ENCODE results near the gene USP9Y. TPM values are rescaled to one million over a fixed set of nuclear protein-coding genes. Genes with fewer than 3 reads are reported as not detected.

Gene USP9Y
- total RNA-seq, 6 experiments from 2014 or later = 4.5 TPM; not detected in 5

GRCh38 chrY:12756021-12756420, 55.0 kb downstream of the USP9Y start:
- intact Hi-C loops (cut with DNase I) = no loop called here
- no peak overlapping the region for H3K4me3 ChIP-seq
- no peaks in the 10 kb centered on the region for H3K36me3 ChIP-seq
- H3K4me1 ChIP-seq = no peaks in the 10 kb centered on the region
- DNase-seq = no peak
- no peaks in the 10 kb centered on the region for H3K27me3 ChIP-seq
- TF ChIP-seq CTCF (IDR thresholded peaks at IDR 0.05) (no peak), POLR2A (IDR thresholded peaks at IDR 0.05) (no peak)
- no CpG with 5 or more reads among the region's 1 CpG for WGBS (ENCODE audit: insufficient coverage, low coverage, low lambda C conversion rate, missing lambda C conversion rate)
- no peaks in the 10 kb centered on the region for H3K9me3 ChIP-seq
- no peak for ATAC-seq
- no peak overlapping the region for H3K27ac ChIP-seq

- Histone ChIP-seq H3K27me3 (no peaks in the 10 kb centered on the region), H3K4me3 (no peak overlapping the region), H3K9me3 (no peaks in the 10 kb centered on the region), H3K4me1 (no peaks in the 10 kb centered on the region), H3K27ac (no peak overlapping the region), H3K36me3 (no peaks in the 10 kb centered on the region)
- no CpG with 5 or more reads among the region's 4 CpGs for WGBS (ENCODE audit: insufficient coverage, low coverage, low lambda C conversion rate, missing lambda C conversion rate)
- ATAC-seq (no peak), DNase-seq (no peak)
- TF ChIP-seq POLR2A (IDR thresholded peaks at IDR 0.05) (no peak), CTCF (IDR thresholded peaks at IDR 0.05) (no peak)
- intact Hi-C loops (cut with DNase I) = no loop called here
Observed at GRCh38 chrY:12765976-12766375, 64.9 kb downstream of the USP9Y start.

GRCh38 chrY:12784521-12784920, 83.5 kb downstream of the USP9Y start:
- no peak overlapping the region for H3K27ac ChIP-seq
- intact Hi-C loops (cut with DNase I) = no loop called here
- TF ChIP-seq POLR2A (IDR thresholded peaks at IDR 0.05) = no peak
- no peaks in the 10 kb centered on the region for H3K4me1 ChIP-seq
- DNase-seq (no peak), ATAC-seq (no peak)
- no peak overlapping the region for H3K4me3 ChIP-seq
- H3K36me3 ChIP-seq = no peaks in the 10 kb centered on the region
- H3K9me3 ChIP-seq = no peaks in the 10 kb centered on the region
- no CpG with 5 or more reads among the region's 3 CpGs for WGBS (ENCODE audit: insufficient coverage, low coverage, low lambda C conversion rate, missing lambda C conversion rate)
- H3K27me3 ChIP-seq = no peaks in the 10 kb centered on the region

GRCh38 chrY:12793999-12794398, 93.0 kb downstream of the USP9Y start:
- Histone ChIP-seq H3K4me3 (no peak overlapping the region), H3K4me1 (no peaks in the 10 kb centered on the region), H3K27me3 (no peaks in the 10 kb centered on the region), H3K9me3 (no peaks in the 10 kb centered on the region), H3K36me3 (no peaks in the 10 kb centered on the region), H3K27ac (no peak overlapping the region)
- no peak for TF ChIP-seq CTCF (IDR thresholded peaks at IDR 0.05)
- TF ChIP-seq POLR2A (IDR thresholded peaks at IDR 0.05) = no peak
- no CpG with 5 or more reads among the region's 1 CpG for WGBS (ENCODE audit: insufficient coverage, low coverage, low lambda C conversion rate, missing lambda C conversion rate)
- intact Hi-C loops (cut with DNase I) = no loop called here
- ATAC-seq (no peak), DNase-seq (no peak)

- no peaks in the 10 kb centered on the region for H3K27me3 ChIP-seq
- no peaks in the 10 kb centered on the region for H3K36me3 ChIP-seq
- WGBS (ENCODE audit: insufficient coverage, low coverage, low lambda C conversion rate, missing lambda C conversion rate) = no CpG with 5 or more reads among the region's 1 CpG
- DNase-seq (no peak), ATAC-seq (no peak)
- no peaks in the 10 kb centered on the region for H3K4me1 ChIP-seq
- intact Hi-C loops (cut with DNase I) = no loop called here
- H3K27ac ChIP-seq = no peak overlapping the region
- TF ChIP-seq CTCF (IDR thresholded peaks at IDR 0.05) (no peak), POLR2A (IDR thresholded peaks at IDR 0.05) (no peak)
- no peak overlapping the region for H3K4me3 ChIP-seq
- H3K9me3 ChIP-seq = no peaks in the 10 kb centered on the region
Observed at GRCh38 chrY:12808046-12808445, 107.0 kb downstream of the USP9Y start.

All from right lobe of liver (tissue), 6 donors.